T-cell (primary cell): ENCODE data around the gene F11. TPM values are rescaled to one million over a fixed set of nuclear protein-coding genes. Genes with fewer than 3 reads are reported as not detected.
A peak's percentile ranks its signal among the peaks of the same experiment; 100 is the strongest.

Source experiments
- ATAC-seq, 4 experiments: fragments of 200-7000 bp in 3 of 4; fragments of 150-1000 bp in 1 of 4; cut with Tn5 transposase; replicated peaks in 1 of 4; 1 replicate in 3 of 4; 2 replicates in 1 of 4; pipeline ENCODE4 v1.10.0; 2021; ENCODE audit warnings: moderate library complexity in 3 of 4, mild to moderate bottlenecking in 2 of 4, moderate number of reproducible peaks in 1 of 4
- CTCF ChIA-PET, 2 donors: fragments of 300-600 bp; sonication (Branson Sonifier 250); formaldehyde crosslinking; loops; one replicate each; lab custom pipeline; 2022; ENCODE audit warnings: antibody characterized with exemption in 2 of 2; lab: Charles Lee
- POLR2A ChIA-PET, 2 donors: fragments of 300-600 bp; sonication (Branson Sonifier 250); formaldehyde crosslinking; loops; one replicate each; lab custom pipeline; 2022; ENCODE audit warnings: antibody characterized with exemption in 2 of 2; lab: Charles Lee
- DNase-seq, 35 experiments: peaks; one replicate each; pipeline versions ENCODE4 v3.0.0 to v3.0.0-alpha.2; 2013 to 2023
- H3K27ac ChIP-seq: one replicate; pipeline ENCODE4 v1.5.1; 2013; ENCODE audit warnings: low read length
- H3K27me3 ChIP-seq, 2 experiments: replicated peaks in 1 of 2; 1 replicate in 1 of 2; 2 replicates in 1 of 2; pipeline versions ENCODE4 v1.6.1 to v1.7.0; 2013; ENCODE audit warnings: low read length in 1 of 2, mixed read lengths in 1 of 2; ENCODE audit not compliant: control insufficient read depth in 2 of 2, insufficient read depth in 2 of 2; ENCODE audit errors: extremely low read depth in 1 of 2
- H3K36me3 ChIP-seq, 2 donors: 1 replicate in 1 of 2; 2 replicates in 1 of 2; pipeline versions ENCODE4 v1.6.1 to v1.7.0; 2013; ENCODE audit warnings: low read length in 1 of 2; ENCODE audit not compliant: control insufficient read depth in 2 of 2, insufficient read depth in 1 of 2; ENCODE audit errors: extremely low read depth in 1 of 2
- H3K4me1 ChIP-seq, 2 experiments: 1 replicate in 1 of 2; 2 replicates in 1 of 2; pipeline versions ENCODE4 v1.6.1 to v1.7.0; 2013; ENCODE audit warnings: low read length in 2 of 2, mixed read lengths in 1 of 2; ENCODE audit not compliant: insufficient read depth in 2 of 2, control insufficient read depth in 1 of 2; ENCODE audit errors: extremely low read depth in 1 of 2
- H3K4me3 ChIP-seq, 2 donors: 1 replicate in 1 of 2; 2 replicates in 1 of 2; pipeline versions ENCODE4 v1.5.1 to v1.7.0; 2013; ENCODE audit warnings: mild to moderate bottlenecking in 2 of 2, low read length in 1 of 2, moderate library complexity in 1 of 2; ENCODE audit not compliant: control insufficient read depth in 1 of 2; ENCODE audit errors: extremely low read depth in 1 of 2
- H3K9me3 ChIP-seq: 2 replicates; pipeline ENCODE4 v1.7.0; 2013
- H3K27ac Mint-ChIP-seq, 2 donors: one replicate each; pipeline ENCODE4 v1.8.0; 2020 to 2021; ENCODE audit warnings: mild to moderate bottlenecking in 2 of 2, mixed read lengths in 2 of 2
- H3K27me3 Mint-ChIP-seq, 2 donors: one replicate each; pipeline ENCODE4 v1.8.0; 2021 to 2022; ENCODE audit warnings: mixed read lengths in 2 of 2
- H3K36me3 Mint-ChIP-seq: one replicate; pipeline ENCODE4 v1.8.0; 2021; ENCODE audit warnings: mixed read lengths
- H3K4me1 Mint-ChIP-seq, 3 donors: one replicate each; pipeline ENCODE4 v1.8.0; 2020 to 2022; ENCODE audit warnings: mixed read lengths in 3 of 3, mild to moderate bottlenecking in 1 of 3
- H3K4me3 Mint-ChIP-seq, 3 donors: one replicate each; pipeline ENCODE4 v1.8.0; 2020 to 2022; ENCODE audit warnings: mild to moderate bottlenecking in 3 of 3, mixed read lengths in 3 of 3, moderate library complexity in 3 of 3
- H3K9me3 Mint-ChIP-seq, 3 donors: one replicate each; pipeline ENCODE4 v1.8.0; 2020 to 2022; ENCODE audit warnings: mixed read lengths in 3 of 3
- WGBS: methylation state at CpG from one replicate; pipeline ENCODE4 v1.1.5; 2013; ENCODE audit warnings: missing lambda C conversion rate; ENCODE audit not compliant: insufficient coverage; 5-methylcytosine and 5-hydroxymethylcytosine counted together
- total RNA-seq, 35 experiments: library from RNA in 6 of 35; stranded (reverse) in 6 of 35; fragments of 120-200 nt in 1 of 35; gene quantifications; one replicate each; pipeline versions ENCODE4 v1.2.1 to v1.2.4 and lab custom pipeline; 2013 to 2026

Gene F11
- total RNA-seq, 5 donors from 2014 or later (not counting 1 experiment from before 2014, with no cell fraction given): 0.38 TPM; not detected in 4

- H3K4me1 ChIP-seq: peaks cover 0 to 3% of the 10 kb centered on the region in 2 experiments
- H3K27me3 ChIP-seq: peaks cover 7 to 28% of the 10 kb centered on the region in 2 experiments
- 86% methylated on average over 1 of the region's 4 CpGs for WGBS
- H3K9me3 ChIP-seq: no peaks in the 10 kb centered on the region
- Mint-ChIP-seq H3K9me3 (no peaks in the 10 kb centered on the region), H3K27ac (no peak overlapping the region), H3K4me1 (peaks cover 0 to 5% (median 1%) of the 10 kb centered on the region in 3 donors), H3K36me3 (no peaks in the 10 kb centered on the region), H3K4me3 (no peak overlapping the region), H3K27me3 (peaks cover 37% of the 10 kb centered on the region in 2 donors)
- no peak for DNase-seq
- no peaks in the 10 kb centered on the region for H3K36me3 ChIP-seq
- no peak overlapping the region for H3K27ac ChIP-seq
- POLR2A ChIA-PET: no interaction called here
- CTCF ChIA-PET: interaction anchor here (0.6 to 1.4 kb wide), 2 partner anchors 290 to 400 kb away, joined by 6 read pairs; no protein-coding TSS in a partner anchor
- ATAC-seq: no peak
- no peak overlapping the region for H3K4me3 ChIP-seq
Observed at GRCh38 chr4:186296481-186296880, 30.5 kb downstream of the F11 start.

GRCh38 chr4:186297013-186297645 is 31.1 kb downstream of the F11 start:
- peaks cover 7 to 28% of the 10 kb centered on the region in 2 experiments for H3K27me3 ChIP-seq
- Mint-ChIP-seq H3K36me3 (no peaks in the 10 kb centered on the region), H3K27ac (no peak overlapping the region), H3K4me3 (no peak overlapping the region), H3K4me1 (peaks cover 0 to 5% (median 1%) of the 10 kb centered on the region in 3 donors), H3K27me3 (peaks cover 37% of the 10 kb centered on the region in 2 donors), H3K9me3 (no peaks in the 10 kb centered on the region)
- WGBS: 90% methylated on average over 8 of the region's 21 CpGs
- CTCF ChIA-PET: interaction anchor here (0.5 to 1.4 kb wide), 3 partner anchors 10 to 400 kb away, joined by 4 to 6 read pairs (median 6); no protein-coding TSS in a partner anchor
- ATAC-seq: no peak
- H3K36me3 ChIP-seq: no peaks in the 10 kb centered on the region
- H3K27ac ChIP-seq: no peak overlapping the region
- H3K4me3 ChIP-seq: no peak overlapping the region
- H3K4me1 ChIP-seq: peaks cover 0 to 3% of the 10 kb centered on the region in 2 experiments
- no peaks in the 10 kb centered on the region for H3K9me3 ChIP-seq
- DNase-seq: peak in 1 of 35 experiments; percentile 29
- POLR2A ChIA-PET: interaction anchor here in 1 of 2 donors (0.6 kb wide), 1 partner anchor 236 kb away, joined by 4 read pairs; no protein-coding TSS in a partner anchor

- H3K9me3 Mint-ChIP-seq: no peaks in the 10 kb centered on the region
- H3K27ac Mint-ChIP-seq: no peak overlapping the region
- no peak for DNase-seq
- H3K36me3 Mint-ChIP-seq: no peaks in the 10 kb centered on the region
- 26% methylated on average over 38 of the region's 39 CpGs for WGBS
- H3K4me1 Mint-ChIP-seq: peaks cover 0 to 5% (median 1%) of the 10 kb centered on the region in 3 donors
- no peak overlapping the region for H3K4me3 Mint-ChIP-seq
- H3K4me1 ChIP-seq: peaks cover 0 to 3% of the 10 kb centered on the region in 2 experiments
- H3K4me3 ChIP-seq: no peak overlapping the region
- no peaks in the 10 kb centered on the region for H3K9me3 ChIP-seq
- peaks cover 7 to 23% of the 10 kb centered on the region in 2 experiments for H3K27me3 ChIP-seq
- no peaks in the 10 kb centered on the region for H3K36me3 ChIP-seq
- no peak for ATAC-seq
- H3K27ac ChIP-seq: no peak overlapping the region
- CTCF ChIA-PET: interaction anchor here in 1 of 2 donors (0.5 kb wide), 1 partner anchor 9 kb away, joined by 4 read pairs; no protein-coding TSS in a partner anchor
- POLR2A ChIA-PET: interaction anchor here in 1 of 2 donors (0.6 kb wide), 1 partner anchor 237 kb away, joined by 4 read pairs; no protein-coding TSS in a partner anchor
- H3K27me3 Mint-ChIP-seq: peaks cover 35 to 39% of the 10 kb centered on the region in 2 donors
Observed at GRCh38 chr4:186298031-186298647, 32.1 kb downstream of the F11 start.

GRCh38 chr4:186299291-186299690 is 33.3 kb downstream of the F11 start:
- Histone ChIP-seq H3K4me1 (peaks cover 0 to 3% of the 10 kb centered on the region in 2 experiments), H3K4me3 (no peak overlapping the region), H3K36me3 (no peaks in the 10 kb centered on the region), H3K27me3 (peaks cover 7 to 20% of the 10 kb centered on the region in 2 experiments), H3K9me3 (no peaks in the 10 kb centered on the region), H3K27ac (no peak overlapping the region)
- ChIA-PET CTCF (interaction anchor here in 1 of 2 donors (0.7 to 1.0 kb wide), 2 partner anchors 11 to 288 kb away, joined by 6 to 7 read pairs; no protein-coding TSS in a partner anchor), POLR2A (no interaction called here)
- ATAC-seq (no peak), DNase-seq (no peak)
- H3K4me3 Mint-ChIP-seq: no peak overlapping the region
- H3K9me3 Mint-ChIP-seq: no peaks in the 10 kb centered on the region
- WGBS: 57% methylated on average over 1 of the region's 5 CpGs
- peaks cover 0 to 5% (median 1%) of the 10 kb centered on the region in 3 donors for H3K4me1 Mint-ChIP-seq
- H3K27me3 Mint-ChIP-seq: peaks cover 33 to 43% of the 10 kb centered on the region in 2 donors
- no peaks in the 10 kb centered on the region for H3K36me3 Mint-ChIP-seq
- no peak overlapping the region for H3K27ac Mint-ChIP-seq

- ChIA-PET CTCF (no interaction called here), POLR2A (no interaction called here)
- H3K4me1 ChIP-seq: peaks cover 0 to 3% of the 10 kb centered on the region in 2 experiments
- H3K9me3 ChIP-seq: no peaks in the 10 kb centered on the region
- no peaks in the 10 kb centered on the region for H3K36me3 ChIP-seq
- Mint-ChIP-seq H3K27ac (no peak overlapping the region), H3K9me3 (no peaks in the 10 kb centered on the region), H3K4me1 (peaks cover 0 to 5% (median 1%) of the 10 kb centered on the region in 3 donors), H3K36me3 (no peaks in the 10 kb centered on the region), H3K4me3 (no peak overlapping the region), H3K27me3 (peaks cover 42 to 54% of the 10 kb centered on the region in 2 donors)
- no peak for DNase-seq
- no peak for ATAC-seq
- WGBS: no CpG with 5 or more reads among the region's 6 CpGs
- peaks cover 7 to 26% of the 10 kb centered on the region in 2 experiments for H3K27me3 ChIP-seq
- no peak overlapping the region for H3K27ac ChIP-seq
- H3K4me3 ChIP-seq: no peak overlapping the region
Observed at GRCh38 chr4:186300659-186301390, 34.8 kb downstream of the F11 start.

- Mint-ChIP-seq H3K4me1 (no peaks in the 10 kb centered on the region), H3K4me3 (no peak overlapping the region), H3K9me3 (no peaks in the 10 kb centered on the region), H3K27ac (no peak overlapping the region), H3K27me3 (peaks cover 34 to 46% of the 10 kb centered on the region in 2 donors), H3K36me3 (no peaks in the 10 kb centered on the region)
- peaks cover 3 to 20% of the 10 kb centered on the region in 2 experiments for H3K27me3 ChIP-seq
- DNase-seq (no peak), ATAC-seq (no peak)
- H3K36me3 ChIP-seq: no peaks in the 10 kb centered on the region
- H3K27ac ChIP-seq: no peak overlapping the region
- WGBS: 96% methylated on average over 3 of the region's 5 CpGs
- H3K4me1 ChIP-seq: no peaks in the 10 kb centered on the region
- CTCF ChIA-PET: no interaction called here
- no peak overlapping the region for H3K4me3 ChIP-seq
- POLR2A ChIA-PET: no interaction called here
- no peaks in the 10 kb centered on the region for H3K9me3 ChIP-seq
Observed at GRCh38 chr4:186304216-186304615, 38.2 kb downstream of the F11 start.
